BJ (cell line): ENCODE data around the gene ESRP2. TPM values are rescaled to one million over a fixed set of nuclear protein-coding genes. Genes with fewer than 3 reads are reported as not detected.

Source experiments
- CTCF ChIA-PET: fragments of 350-600 bp; formaldehyde crosslinking; extraction: SDS; loops from one replicate; lab custom pipeline; 2021; ENCODE audit warnings: antibody characterized with exemption, inconsistent platforms; lab: Yijun Ruan, JAX
- POLR2A ChIA-PET: fragments of 300-600 bp; sonication (Branson Sonifier 250); formaldehyde crosslinking; extraction: SDS; loops from one replicate; lab custom pipeline; 2021; ENCODE audit warnings: antibody characterized with exemption; lab: Charles Lee
- DNase-seq: peaks from one replicate; pipeline ENCODE4 v3.0.0-alpha.2; 2011; ENCODE audit warnings: low read depth
- H3K27me3 ChIP-seq: 2 replicates; pipeline ENCODE4 v1.6.0; 2011; ENCODE audit warnings: low read length; ENCODE audit not compliant: control insufficient read depth, insufficient read depth
- H3K36me3 ChIP-seq: 2 replicates; pipeline ENCODE4 v1.5.1; 2011; ENCODE audit warnings: low read length; ENCODE audit not compliant: control insufficient read depth, insufficient read depth
- H3K4me3 ChIP-seq: 2 replicates; pipeline ENCODE4 v1.5.1; 2011; ENCODE audit warnings: low read depth, mild to moderate bottlenecking, control low read depth, low read length
- CTCF ChIP-seq: IDR thresholded peaks from 2 replicates; pipeline ENCODE4 v1.5.1; 2011; ENCODE audit warnings: low read depth, mild to moderate bottlenecking, control low read depth, inconsistent platforms, low read length, moderate library complexity; ENCODE audit not compliant: insufficient read depth
- polyA plus RNA-seq: library from polyadenylated mRNA; depleted of rRNA; stranded (reverse); fragments of >200 nt; gene quantifications from 2 replicates; pipeline ENCODE4 v1.2.3, GENCODE V29; 2011

ESRP2 gene
- polyA plus RNA-seq, 1 experiment = 0.04 TPM

GRCh38 chr16:68263559-68264127 is 27.7 kb upstream of the ESRP2 start:
- DNase-seq = no peak
- CTCF ChIA-PET = interaction anchor here (0.9 to 14.3 kb wide), 26 partner anchors 9 to 207 kb away, joined by 3 to 310 read pairs (median 6); partner anchors contain the start of genes ESRP2, PLA2G15, PRMT7 and SLC7A6OS
- TF ChIP-seq CTCF = no peak
- peaks cover 11% of the 10 kb centered on the region for H3K36me3 ChIP-seq
- peak overlapping the region; percentile 98 for H3K4me3 ChIP-seq
- POLR2A ChIA-PET = interaction anchor here (0.9 to 1.2 kb wide), 2 partner anchors 18 to 47 kb away, joined by 4 read pairs; partner anchors contain the start of genes PLA2G15, PRMT7 and SLC7A6OS
- no peaks in the 10 kb centered on the region for H3K27me3 ChIP-seq

- DNase-seq = no peak
- H3K36me3 ChIP-seq = peaks cover 18% of the 10 kb centered on the region
- H3K4me3 ChIP-seq = no peak overlapping the region
- TF ChIP-seq CTCF = no peak
- H3K27me3 ChIP-seq = no peaks in the 10 kb centered on the region
- POLR2A ChIA-PET = interaction anchor here (0.6 kb wide), 2 partner anchors 52 to 69 kb away, joined by 3 to 9 read pairs; partner anchors contain the start of genes PRMT7 and SLC7A6OS
- CTCF ChIA-PET = interaction anchor here (0.8 to 14.3 kb wide), 6 partner anchors 13 to 165 kb away, joined by 3 to 310 read pairs (median 4); partner anchors contain the start of genes PLA2G15, PRMT7 and SLC7A6OS
Observed at GRCh38 chr16:68259007-68259825, 23.3 kb upstream of the ESRP2 start.

- no peak for TF ChIP-seq CTCF
- H3K4me3 ChIP-seq = no peak overlapping the region
- ChIA-PET CTCF (interaction anchor here (0.7 to 14.3 kb wide), 11 partner anchors 10 to 164 kb away, joined by 3 to 310 read pairs (median 3); partner anchors contain the start of genes PLA2G15, PRMT7 and SLC7A6OS), POLR2A (interaction anchor here (0.5 to 1.0 kb wide), 4 partner anchors 13 to 70 kb away, joined by 3 to 9 read pairs (median 5); partner anchors contain the start of genes PLA2G15, PRMT7 and SLC7A6OS)
- no peak for DNase-seq
- H3K27me3 ChIP-seq = no peaks in the 10 kb centered on the region
- peaks cover 21% of the 10 kb centered on the region for H3K36me3 ChIP-seq
Observed at GRCh38 chr16:68257906-68258800, 22.2 kb upstream of the ESRP2 start.

GRCh38 chr16:68257251-68257905 is 21.5 kb upstream of the ESRP2 start:
- no peak for DNase-seq
- TF ChIP-seq CTCF = no peak
- POLR2A ChIA-PET = interaction anchor here (1.0 kb wide), 1 partner anchor 12 kb away, joined by 7 read pairs; the partner anchor contains the start of gene PLA2G15
- no peak overlapping the region for H3K4me3 ChIP-seq
- no peaks in the 10 kb centered on the region for H3K27me3 ChIP-seq
- H3K36me3 ChIP-seq = peaks cover 23% of the 10 kb centered on the region
- CTCF ChIA-PET = interaction anchor here (0.7 to 14.3 kb wide), 8 partner anchors 9 to 84 kb away, joined by 3 to 310 read pairs (median 4); partner anchors contain the start of gene PLA2G15
